NCI-H2227 (cell line): ENCODE data around the gene USP32.

Experiments
- DNase-seq: peaks from one replicate; lab custom pipeline; 2025; ENCODE audit not compliant: unreplicated experiment; lab: John Stamatoyannopoulos, UW

USP32 gene

DNA sequence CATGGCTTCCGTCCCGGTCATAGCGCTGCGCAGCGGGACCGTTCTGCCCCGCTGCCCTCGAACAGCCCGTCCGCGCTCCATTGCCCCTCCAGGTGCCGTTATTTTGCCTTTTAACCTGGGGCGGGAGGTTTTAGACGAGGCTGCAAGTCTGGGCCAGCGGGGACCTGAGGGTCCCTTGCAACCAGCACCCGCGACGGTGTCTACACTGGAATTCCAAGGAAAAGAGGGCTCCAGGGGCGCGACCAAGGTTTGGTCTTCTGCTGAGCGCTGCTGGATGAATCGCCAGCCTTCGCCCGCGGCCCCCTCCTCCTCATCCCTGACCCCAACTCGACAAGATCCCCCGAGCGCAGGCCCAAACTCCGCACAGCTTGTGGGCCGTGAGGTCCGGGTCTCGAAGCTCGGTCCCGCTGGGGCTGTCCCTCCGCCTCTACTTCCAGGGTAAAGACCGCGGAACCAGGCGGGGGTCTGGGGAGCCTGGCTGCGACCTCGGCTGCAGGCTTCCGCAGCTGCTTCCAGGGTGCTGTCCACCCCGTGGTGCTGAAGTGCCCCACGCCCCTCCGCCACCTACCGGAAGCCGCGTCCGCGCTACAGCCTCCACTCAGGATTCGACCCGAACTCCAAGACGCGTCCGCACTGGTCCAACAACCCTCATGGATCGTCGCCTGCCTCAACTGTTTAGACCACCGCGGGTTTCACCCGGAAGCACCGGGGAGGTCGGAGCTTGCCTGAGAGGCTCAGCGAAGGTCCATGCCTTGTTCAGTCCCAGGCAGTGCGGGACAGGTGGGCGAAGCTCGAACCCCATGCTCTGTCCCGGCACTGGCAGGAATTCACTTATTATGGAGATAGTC is 252.3 kb downstream of the USP32 start:
- DNase-seq: no peak

DNA sequence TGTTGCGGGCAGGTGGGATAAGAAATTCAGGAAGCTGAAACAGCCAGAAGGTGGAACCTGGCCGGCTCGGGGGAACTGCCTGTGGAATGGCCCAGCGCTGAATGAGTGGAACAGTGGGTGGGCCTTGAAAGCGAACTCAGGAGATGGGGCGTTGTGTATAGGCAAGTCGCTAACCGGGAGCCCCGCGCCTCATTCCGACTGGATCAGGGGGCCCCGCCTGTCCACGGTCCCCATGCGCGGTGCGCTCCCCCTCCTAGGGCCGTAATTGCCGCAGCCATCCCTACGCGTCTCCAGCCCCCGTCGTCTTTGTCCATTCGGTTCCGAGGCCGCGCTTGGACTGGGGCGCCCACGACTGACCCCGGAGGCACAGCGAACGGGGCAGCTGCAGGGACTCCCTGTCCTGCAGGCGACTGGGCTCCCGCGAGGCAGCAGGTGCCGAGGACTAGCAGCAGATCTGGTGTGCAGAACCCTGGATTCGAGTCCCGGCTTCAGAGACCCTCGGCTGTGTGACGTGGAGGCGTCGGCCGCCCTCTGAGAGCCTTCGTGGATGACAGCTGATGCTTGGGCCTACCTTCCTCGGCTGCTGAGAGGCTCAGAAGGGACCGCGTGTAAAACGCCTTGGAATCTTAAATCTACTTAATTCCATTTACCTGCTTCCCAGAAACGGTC is 253.0 kb downstream of the USP32 start:
- DNase-seq: no peak

DNA sequence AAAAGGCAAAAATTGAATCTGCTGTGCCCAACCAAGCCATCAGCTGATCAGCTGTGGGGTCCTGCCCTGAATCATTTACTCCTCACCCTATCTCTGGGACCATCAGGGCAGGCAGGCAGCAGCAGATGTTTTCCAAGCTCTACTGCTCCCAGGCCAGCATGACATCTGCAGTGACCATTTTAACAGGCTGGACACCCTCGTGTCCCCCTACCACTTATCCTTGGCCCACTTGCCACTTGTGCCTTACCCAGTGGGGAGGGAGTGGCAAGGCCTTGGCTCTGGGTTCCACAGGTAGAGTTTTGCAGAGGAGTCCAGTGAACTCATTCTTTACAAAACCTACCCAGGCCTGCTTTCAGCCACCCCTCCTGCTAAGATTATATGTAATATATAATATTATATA is 254.2 kb downstream of the USP32 start:
- no peak for DNase-seq

DNA sequence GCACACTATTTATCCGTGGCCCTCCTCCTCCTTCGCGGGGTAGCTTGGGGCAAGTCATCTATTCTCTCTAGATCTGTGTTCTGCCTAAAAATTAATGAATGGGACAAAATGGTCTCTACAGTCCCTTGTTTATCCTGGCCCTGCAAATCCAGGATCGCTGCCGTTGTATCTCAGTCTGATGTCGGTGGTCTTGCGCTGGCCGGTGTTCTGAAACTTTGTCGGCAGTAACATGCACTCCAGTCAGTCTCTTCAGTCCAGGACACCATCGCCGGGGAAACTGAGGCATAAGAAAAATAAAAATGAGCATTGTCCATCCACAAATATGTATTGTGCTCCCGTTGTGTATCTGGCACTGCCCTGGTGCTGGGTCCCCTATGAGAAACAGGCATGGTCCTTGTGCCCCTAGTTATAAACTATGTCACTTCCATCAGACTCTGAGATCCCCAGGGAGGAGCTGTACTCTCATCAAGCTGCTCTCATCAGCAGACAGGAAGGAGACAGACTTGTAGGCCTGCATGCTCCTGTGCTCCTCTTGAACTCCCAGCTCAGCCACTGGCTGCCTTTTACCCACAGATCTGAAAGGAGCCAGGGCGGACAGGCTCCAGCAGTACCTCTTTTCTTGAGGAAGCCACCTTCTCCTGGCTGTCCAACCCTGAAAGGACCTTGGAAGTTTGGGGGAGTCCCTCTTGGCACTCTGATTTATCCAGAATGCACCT is 255.8 kb downstream of the USP32 start:
- DNase-seq: no peak

DNA sequence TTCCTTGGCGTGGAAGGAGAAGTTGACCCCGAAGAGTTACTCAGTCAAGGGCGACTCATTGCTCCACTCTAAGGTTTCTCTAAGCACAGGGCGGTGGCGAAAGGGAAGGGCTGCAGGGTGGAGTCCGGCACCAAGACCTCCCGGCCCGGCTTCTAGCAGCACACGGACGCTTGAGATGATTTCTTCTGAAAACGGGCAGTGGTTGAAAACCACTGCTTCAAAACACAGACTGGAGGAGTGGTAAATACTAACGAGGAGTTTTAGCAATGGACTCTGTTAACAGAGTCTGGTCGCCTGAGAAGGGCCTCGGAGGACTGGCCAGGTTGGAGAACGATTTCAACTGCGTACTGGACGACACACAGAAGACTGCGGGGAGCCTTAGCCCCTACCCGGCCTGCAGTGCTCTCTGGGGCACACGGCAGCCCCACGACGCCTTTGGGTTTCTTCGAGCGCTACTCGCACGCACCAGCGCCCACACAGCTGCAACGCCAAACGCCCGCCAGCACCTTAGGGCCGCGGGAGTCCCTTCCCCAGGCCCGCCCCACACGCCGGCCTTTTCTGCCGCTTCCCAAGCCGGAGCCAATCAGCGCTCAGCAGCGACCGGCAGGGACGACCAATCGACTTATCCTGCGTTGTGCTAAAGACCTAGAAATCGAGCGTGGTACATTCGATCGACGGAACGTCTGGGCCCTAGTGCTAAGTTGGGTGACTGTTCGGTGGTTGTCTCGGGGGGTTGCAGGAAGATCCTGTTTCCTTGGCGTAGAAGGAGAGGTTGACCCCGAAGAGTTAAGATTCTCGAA is 256.6 kb downstream of the USP32 start:
- peak; percentile 93 for DNase-seq

DNA sequence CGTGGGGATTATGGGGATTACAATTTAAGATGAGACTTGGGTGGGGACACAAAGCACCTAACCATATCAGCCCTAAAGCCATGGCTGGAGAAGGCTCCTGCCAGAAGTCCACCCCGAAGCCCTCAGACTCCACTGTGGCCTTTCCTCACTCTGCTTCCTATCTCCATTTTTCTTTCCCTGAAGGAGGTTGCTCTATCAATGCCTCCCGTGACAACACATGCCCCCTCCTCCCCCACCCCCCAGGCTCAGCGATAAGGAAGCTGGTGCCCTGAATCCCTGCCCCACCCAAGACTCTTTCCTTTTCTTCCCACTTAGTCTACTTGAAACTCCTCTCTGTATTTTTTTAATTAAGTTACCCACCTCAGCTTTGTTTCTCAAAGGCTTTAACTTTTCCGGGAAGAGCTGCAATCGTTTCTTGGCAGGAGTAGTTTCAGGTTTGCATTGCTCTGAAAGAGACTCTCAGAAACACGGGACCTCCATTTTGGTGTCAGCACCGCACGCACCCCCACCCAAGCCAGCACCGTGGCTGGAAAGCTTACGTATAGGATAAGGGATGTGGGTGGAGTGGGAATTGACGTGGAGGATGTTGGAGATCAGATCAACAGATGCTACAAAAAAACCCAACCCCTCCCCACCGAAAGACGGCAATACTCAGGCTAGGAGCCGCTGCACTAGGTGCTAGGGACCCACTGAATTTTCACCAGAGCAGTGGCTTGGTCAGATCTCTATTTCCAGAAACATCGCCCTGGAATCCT is 257.4 kb downstream of the USP32 start:
- DNase-seq: peak; percentile 30

DNA sequence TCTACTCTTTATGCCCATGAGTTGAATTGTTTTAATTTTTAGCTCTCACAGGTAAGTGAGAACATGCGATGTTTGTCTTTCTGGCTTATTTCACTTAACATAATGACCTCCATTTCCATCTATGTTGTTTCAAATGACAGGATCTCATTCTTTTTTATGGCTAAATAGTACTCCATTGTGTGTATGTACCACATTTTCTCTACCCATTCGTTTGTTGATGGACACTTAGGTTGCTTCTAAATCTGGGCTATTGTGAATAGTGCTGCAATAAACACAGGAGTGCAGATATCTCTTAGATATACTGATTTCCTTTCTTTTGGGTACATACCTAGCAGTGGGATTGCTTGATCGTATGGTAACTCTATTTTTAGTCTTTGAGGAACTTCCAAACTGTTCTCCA is 261.5 kb downstream of the USP32 start:
- no peak for DNase-seq

DNA sequence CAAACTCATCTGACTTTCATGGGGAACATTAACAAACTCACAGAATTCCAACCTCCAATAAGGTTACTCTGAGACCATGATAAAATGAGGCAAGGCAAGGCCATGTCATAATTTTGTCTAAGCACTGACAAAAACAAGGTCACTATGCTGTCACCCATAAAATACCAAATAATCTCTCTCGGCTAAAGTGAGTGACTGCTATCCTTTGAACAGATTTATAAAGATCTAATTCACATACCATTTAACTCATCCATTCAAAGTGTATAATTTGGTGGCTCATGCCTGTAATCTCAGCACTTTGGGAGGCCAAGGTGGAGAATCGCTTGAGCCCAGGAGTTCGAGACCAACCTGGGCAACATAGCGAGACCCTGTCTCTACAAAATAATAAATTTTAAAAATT is 262.8 kb downstream of the USP32 start:
- no peak for DNase-seq
